CD8-positive, alpha-beta memory T cell (primary cell): ENCODE results near the gene ARID4B. TPM values are rescaled to one million over a fixed set of nuclear protein-coding genes. Genes with fewer than 3 reads are reported as not detected.
"Not testable (repeated sequence)": the region's sequence is repeated elsewhere in the genome, so short reads cannot be mapped to it uniquely, and the experiment has no call there.

Experiments
- CTCF ChIA-PET: fragments of 350-600 bp; sonication (Branson Sonifier 250); formaldehyde crosslinking; loops from one replicate; lab custom pipeline; 2021; ENCODE audit warnings: antibody characterized with exemption; lab: Charles Lee
- POLR2A ChIA-PET: fragments of 350-600 bp; sonication (Branson Sonifier 250); formaldehyde crosslinking; loops from one replicate; lab custom pipeline; 2021; ENCODE audit warnings: antibody characterized with exemption; lab: Charles Lee
- DNase-seq, 5 donors: peaks; one replicate each; pipeline versions ENCODE4 v3.0.0 to v3.0.0-alpha.2; 2020 to 2022; ENCODE audit warnings: mixed read lengths in 1 of 5
- H3K27ac ChIP-seq: one replicate; pipeline ENCODE4 v1.7.0; 2013; ENCODE audit warnings: low read depth, mild to moderate bottlenecking, low read length, moderate library complexity
- H3K27me3 ChIP-seq: 2 replicates; pipeline ENCODE4 v1.7.0; 2013; ENCODE audit warnings: low read length, mild to moderate bottlenecking; ENCODE audit not compliant: insufficient read depth, poor library complexity, severe bottlenecking
- H3K36me3 ChIP-seq: 2 replicates; pipeline ENCODE4 v1.7.0; 2013; ENCODE audit warnings: mild to moderate bottlenecking, low read length, moderate library complexity; ENCODE audit not compliant: insufficient read depth
- H3K4me1 ChIP-seq: 2 replicates; pipeline ENCODE4 v1.7.0; 2013; ENCODE audit warnings: mild to moderate bottlenecking, low read length, moderate library complexity; ENCODE audit not compliant: insufficient read depth
- H3K4me3 ChIP-seq: 2 replicates; pipeline ENCODE4 v1.7.0; 2013; ENCODE audit warnings: mild to moderate bottlenecking, low read length
- H3K9me3 ChIP-seq: 2 replicates; pipeline ENCODE4 v1.7.0; 2013; ENCODE audit warnings: mild to moderate bottlenecking, low read length
- H3K27ac Mint-ChIP-seq, 8 donors: one replicate each; pipeline ENCODE4 v1.8.0; 2020 to 2021; ENCODE audit warnings: mixed read lengths in 8 of 8, mild to moderate bottlenecking in 6 of 8, inconsistent platforms in 3 of 8, moderate library complexity in 3 of 8
- H3K27me3 Mint-ChIP-seq, 2 donors: one replicate each; pipeline ENCODE4 v1.8.0; 2020 to 2021; ENCODE audit warnings: mixed read lengths in 2 of 2, mild to moderate bottlenecking in 1 of 2, moderate library complexity in 1 of 2
- H3K36me3 Mint-ChIP-seq, 3 donors: one replicate each; pipeline ENCODE4 v1.8.0; 2020 to 2021; ENCODE audit warnings: mixed read lengths in 3 of 3, inconsistent platforms in 1 of 3, mild to moderate bottlenecking in 1 of 3
- H3K4me1 Mint-ChIP-seq, 3 donors: one replicate each; pipeline ENCODE4 v1.8.0; 2020 to 2021; ENCODE audit warnings: mixed read lengths in 3 of 3, inconsistent platforms in 1 of 3, mild to moderate bottlenecking in 1 of 3
- H3K4me3 Mint-ChIP-seq, 7 donors: one replicate each; pipeline ENCODE4 v1.8.0; 2020 to 2021; ENCODE audit warnings: mixed read lengths in 7 of 7, mild to moderate bottlenecking in 6 of 7, moderate library complexity in 4 of 7, inconsistent platforms in 2 of 7
- H3K9me3 Mint-ChIP-seq, 5 donors: one replicate each; pipeline ENCODE4 v1.8.0; 2020 to 2022; ENCODE audit warnings: mixed read lengths in 5 of 5, mild to moderate bottlenecking in 3 of 5, moderate library complexity in 2 of 5, inconsistent platforms in 1 of 5
- polyA plus RNA-seq: library from polyadenylated mRNA; unstranded; fragments of 300-500 nt; fragmentation: Illumina TruSeq; gene quantifications from one replicate; pipeline ENCODE4 v1.2.3, GENCODE V29; 2021
- total RNA-seq, 2 experiments: library from RNA; stranded (reverse); gene quantifications; one replicate each; pipeline ENCODE4 v1.2.3, GENCODE V29; 2021

Gene ARID4B
- total RNA-seq, result 10 to 100 TPM; 39.9 to 43.0 TPM
- 88.6 TPM for polyA plus RNA-seq

- Mint-ChIP-seq H3K4me3 (peak within 1 kb of the TSS; percentile 97 to 100 (median 100)), H3K36me3 (peaks cover 6 to 36% (median 8%) of the 10 kb centered on the region in 3 donors), H3K27me3 (peaks cover 0 to 4% of the 10 kb centered on the region in 2 donors), H3K4me1 (peaks cover 34 to 39% (median 36%) of the 10 kb centered on the region in 3 donors), H3K27ac (peak within 1 kb of the TSS in 7 of 8 donors; percentile 95 to 99 (median 98)), H3K9me3 (no peaks in the 10 kb centered on the region)
- CTCF ChIA-PET, result interaction anchor here (1.4 kb wide), 1 partner anchor 89 kb away, joined by 5 read pairs; no protein-coding TSS in a partner anchor
- Histone ChIP-seq H3K27ac (peak within 1 kb of the TSS; percentile 93), H3K36me3 (no peaks in the 10 kb centered on the region), H3K27me3 (no peaks in the 10 kb centered on the region), H3K4me3 (peak within 1 kb of the TSS; percentile 89), H3K9me3 (no peaks in the 10 kb centered on the region), H3K4me1 (peaks cover 65% of the 10 kb centered on the region)
- POLR2A ChIA-PET, result interaction anchor here (0.6 to 1.0 kb wide), 3 partner anchors 20 to 167 kb away, joined by 4 to 5 read pairs (median 4); partner anchors contain the start of gene RBM34
- DNase-seq, result peak in 1 of 5 donors; percentile 41
Observed at GRCh38 chr1:235327559-235328270, at the start of gene ARID4B. ARID4B (minus strand) TSS chr1:235328179; CDS start chr1:235326919, 1,260 bp downstream.

- H3K27me3 Mint-ChIP-seq, result no peaks in the 10 kb centered on the region
- no peak for DNase-seq
- H3K4me3 Mint-ChIP-seq, result no peak overlapping the region
- no peak overlapping the region for H3K27ac ChIP-seq
- no peaks in the 10 kb centered on the region for H3K4me1 ChIP-seq
- H3K27ac Mint-ChIP-seq, result peak overlapping the region in 3 of 8 donors; percentile 17 to 52 (median 48)
- peaks cover 5 to 37% (median 15%) of the 10 kb centered on the region in 3 donors for H3K36me3 Mint-ChIP-seq
- no peaks in the 10 kb centered on the region for H3K9me3 Mint-ChIP-seq
- ChIA-PET POLR2A (no interaction called here), CTCF (interaction anchor here (0.7 kb wide), 1 partner anchor 9 kb away, joined by 3 read pairs; the partner anchor contains the start of gene TBCE)
- no peaks in the 10 kb centered on the region for H3K9me3 ChIP-seq
- no peak overlapping the region for H3K4me3 ChIP-seq
- no peaks in the 10 kb centered on the region for H3K36me3 ChIP-seq
- H3K27me3 ChIP-seq, result no peaks in the 10 kb centered on the region
- H3K4me1 Mint-ChIP-seq, result peaks cover 11 to 31% (median 12%) of the 10 kb centered on the region in 3 donors
Observed at GRCh38 chr1:235375919-235376605, 48.1 kb upstream of the ARID4B start.

- H3K9me3 ChIP-seq, result no peaks in the 10 kb centered on the region
Observed at GRCh38 chr1:235369802-235370201, 41.8 kb upstream of the ARID4B start.

GRCh38 chr1:235368428-235368827 lies 40.4 kb upstream of the ARID4B start:
- H3K4me3 ChIP-seq, result no peak overlapping the region
- no peak for DNase-seq
- H3K27me3 Mint-ChIP-seq, result no peaks in the 10 kb centered on the region
- H3K27me3 ChIP-seq, result no peaks in the 10 kb centered on the region
- H3K36me3 Mint-ChIP-seq, result peaks cover 0 to 13% (median 2%) of the 10 kb centered on the region in 3 donors
- ChIA-PET POLR2A (no interaction called here), CTCF (interaction anchor here (0.6 kb wide), 1 partner anchor 37 kb away, joined by 3 read pairs; no protein-coding TSS in a partner anchor)
- no peaks in the 10 kb centered on the region for H3K9me3 Mint-ChIP-seq
- H3K4me1 Mint-ChIP-seq, result peaks cover 29 to 47% (median 38%) of the 10 kb centered on the region in 3 donors
- H3K27ac ChIP-seq, result no peak overlapping the region
- peaks cover 7% of the 10 kb centered on the region for H3K4me1 ChIP-seq
- H3K9me3 ChIP-seq, result no peaks in the 10 kb centered on the region
- no peaks in the 10 kb centered on the region for H3K36me3 ChIP-seq
- H3K4me3 Mint-ChIP-seq, result peak overlapping the region; percentile 93 to 99 (median 98)
- peak overlapping the region in 7 of 8 donors; percentile 56 to 95 (median 88) for H3K27ac Mint-ChIP-seq

More at GRCh38 chr1:235369802-235370201, 41.8 kb upstream of the ARID4B start:
- Mint-ChIP-seq H3K36me3 (peaks cover 0 to 14% (median 2%) of the 10 kb centered on the region in 3 donors), H3K27me3 (no peaks in the 10 kb centered on the region), H3K4me1 (peaks cover 29 to 47% (median 38%) of the 10 kb centered on the region in 3 donors), H3K27ac (peak overlapping the region in 5 of 8 donors; percentile 11 to 70 (median 31)), H3K9me3 (no peaks in the 10 kb centered on the region), H3K4me3 (peak overlapping the region; percentile 33 to 74 (median 59))
- no peaks in the 10 kb centered on the region for H3K27me3 ChIP-seq
- peaks cover 7% of the 10 kb centered on the region for H3K4me1 ChIP-seq
- H3K27ac ChIP-seq, result no peak overlapping the region
- CTCF ChIA-PET, result no interaction called here
- no peak for DNase-seq
- H3K4me3 ChIP-seq, result no peak overlapping the region
- H3K36me3 ChIP-seq, result no peaks in the 10 kb centered on the region
- POLR2A ChIA-PET, result no interaction called here

- DNase-seq, result peak; percentile 75 to 85 (median 76)
- Histone ChIP-seq H3K27me3 (no peaks in the 10 kb centered on the region), H3K36me3 (no peaks in the 10 kb centered on the region), H3K27ac (peak within 1 kb of the TSS; percentile 82), H3K4me1 (peaks cover 7% of the 10 kb centered on the region), H3K4me3 (peak within 1 kb of the TSS; percentile 95), H3K9me3 (no peaks in the 10 kb centered on the region)
- peak within 1 kb of the TSS; percentile 75 to 99 (median 94) for H3K27ac Mint-ChIP-seq
- peaks cover 26 to 41% (median 38%) of the 10 kb centered on the region in 3 donors for H3K4me1 Mint-ChIP-seq
- H3K36me3 Mint-ChIP-seq, result peaks cover 0 to 10% (median 2%) of the 10 kb centered on the region in 3 donors
- CTCF ChIA-PET, result interaction anchor here (1.0 to 1.1 kb wide), 3 partner anchors 9 to 49 kb away, joined by 3 to 4 read pairs (median 4); no protein-coding TSS in a partner anchor
- H3K27me3 Mint-ChIP-seq, result no peaks in the 10 kb centered on the region
- POLR2A ChIA-PET, result interaction anchor here (0.8 kb wide), 1 partner anchor 100 kb away, joined by 3 read pairs; no protein-coding TSS in a partner anchor
- no peaks in the 10 kb centered on the region for H3K9me3 Mint-ChIP-seq
- peak within 1 kb of the TSS; percentile 93 to 99 (median 98) for H3K4me3 Mint-ChIP-seq
Observed at GRCh38 chr1:235367000-235367908, 39.3 kb upstream of the ARID4B start, which contains the start of gene TBCE. TBCE (plus strand) TSS chr1:235367427; CDS start chr1:235380050, 12,623 bp downstream.

GRCh38 chr1:235366286-235366685 lies 38.3 kb upstream of the ARID4B start:
- peaks cover 7% of the 10 kb centered on the region for H3K4me1 ChIP-seq
- Mint-ChIP-seq H3K4me1 (peaks cover 26 to 38% (median 37%) of the 10 kb centered on the region in 3 donors), H3K4me3 (peak overlapping the region; percentile 93 to 99 (median 98)), H3K27ac (peak overlapping the region; percentile 54 to 96 (median 90)), H3K36me3 (peaks cover 0 to 10% (median 0%) of the 10 kb centered on the region in 3 donors), H3K27me3 (no peaks in the 10 kb centered on the region), H3K9me3 (no peaks in the 10 kb centered on the region)
- no peaks in the 10 kb centered on the region for H3K27me3 ChIP-seq
- H3K36me3 ChIP-seq, result no peaks in the 10 kb centered on the region
- no peak overlapping the region for H3K27ac ChIP-seq
- ChIA-PET CTCF (no interaction called here), POLR2A (no interaction called here)
- H3K4me3 ChIP-seq, result peak overlapping the region; percentile 95
- H3K9me3 ChIP-seq, result no peaks in the 10 kb centered on the region
- no peak for DNase-seq

- H3K4me3 Mint-ChIP-seq, DNase-seq, POLR2A ChIA-PET, H3K4me1 ChIP-seq, H3K9me3 Mint-ChIP-seq, H3K36me3 ChIP-seq, H3K4me3 ChIP-seq, H3K36me3 Mint-ChIP-seq, H3K27ac Mint-ChIP-seq, H3K27ac ChIP-seq, H3K27me3 Mint-ChIP-seq, H3K27me3 ChIP-seq, H3K9me3 ChIP-seq: not testable (repeated sequence)
- peaks cover 24 to 32% (median 31%) of the 10 kb centered on the region in 3 donors for H3K4me1 Mint-ChIP-seq
- CTCF ChIA-PET, result interaction anchor here (1.1 kb wide), 1 partner anchor 231 kb away, joined by 3 read pairs; no protein-coding TSS in a partner anchor
Observed at GRCh38 chr1:235364189-235364588, 36.2 kb upstream of the ARID4B start.
